Astrocyte (in vitro differentiated cells and primary cell): ENCODE results near the gene TRIP10. TPM values are rescaled to one million over a fixed set of nuclear protein-coding genes. Genes with fewer than 3 reads are reported as not detected.
A peak's percentile ranks its signal among the peaks of the same experiment; 100 is the strongest.

Experiments
- DNase-seq: peaks from one replicate; pipeline ENCODE4 v3.0.0-alpha.2; 2010; ENCODE audit warnings: low read depth
- FAIRE-seq: peaks from 2 replicates; lab custom pipeline; 2011; peaks lifted over from hg19 to GRCh38; lab: Jason Lieb, UNC
- H2AFZ ChIP-seq: 2 replicates; pipeline ENCODE4 v1.6.0; 2012; ENCODE audit warnings: low read depth, low read length, inconsistent platforms
- H3K27ac ChIP-seq: 2 replicates; pipeline ENCODE4 v1.5.1; 2011; ENCODE audit warnings: low read depth, low read length, inconsistent platforms
- H3K27me3 ChIP-seq: 2 replicates; pipeline ENCODE4 v1.6.0; 2011; ENCODE audit warnings: low read length, inconsistent platforms; ENCODE audit not compliant: insufficient read depth
- H3K36me3 ChIP-seq: 2 replicates; pipeline ENCODE4 v1.5.1; 2011; ENCODE audit warnings: low read length, inconsistent platforms; ENCODE audit not compliant: insufficient read depth
- H3K4me1 ChIP-seq: 2 replicates; pipeline ENCODE4 v1.5.1; 2011; ENCODE audit warnings: low read length, inconsistent platforms; ENCODE audit not compliant: insufficient read depth
- H3K4me2 ChIP-seq: 2 replicates; pipeline ENCODE4 v1.6.0; 2012; ENCODE audit warnings: low read length, inconsistent platforms
- H3K4me3 ChIP-seq: 2 replicates; pipeline ENCODE4 v1.5.1; 2011; ENCODE audit warnings: low read depth, mild to moderate bottlenecking, low read length, inconsistent platforms; ENCODE audit not compliant: insufficient read depth
- H3K79me2 ChIP-seq: 2 replicates; pipeline ENCODE4 v1.6.0; 2012; ENCODE audit warnings: mild to moderate bottlenecking, low read length, inconsistent platforms; ENCODE audit not compliant: insufficient read depth
- H3K9ac ChIP-seq: 2 replicates; pipeline ENCODE4 v1.6.0; 2012; ENCODE audit warnings: mild to moderate bottlenecking, low read length, inconsistent platforms
- H3K9me3 ChIP-seq: 2 replicates; pipeline ENCODE4 v1.5.1; 2012; ENCODE audit warnings: low read depth, mild to moderate bottlenecking, low read length, inconsistent platforms; ENCODE audit not compliant: insufficient read depth
- H4K20me1 ChIP-seq: 2 replicates; pipeline ENCODE4 v1.6.0; 2012; ENCODE audit warnings: low read length, inconsistent platforms; ENCODE audit not compliant: insufficient read depth
- H3K27ac Mint-ChIP-seq: one replicate; pipeline ENCODE4 v1.8.0; 2021; ENCODE audit warnings: mild to moderate bottlenecking, mixed read lengths; ENCODE audit not compliant: unreplicated experiment
- H3K27me3 Mint-ChIP-seq: one replicate; pipeline ENCODE4 v1.8.0; 2021; ENCODE audit warnings: low read depth, mixed read lengths; ENCODE audit not compliant: unreplicated experiment
- H3K36me3 Mint-ChIP-seq: one replicate; pipeline ENCODE4 v1.8.0; 2021; ENCODE audit warnings: low read depth, mixed read lengths; ENCODE audit not compliant: unreplicated experiment
- H3K4me1 Mint-ChIP-seq: one replicate; pipeline ENCODE4 v1.8.0; 2021; ENCODE audit warnings: low read depth, mixed read lengths; ENCODE audit not compliant: unreplicated experiment
- H3K4me3 Mint-ChIP-seq: one replicate; pipeline ENCODE4 v1.8.0; 2021; ENCODE audit warnings: mild to moderate bottlenecking, moderate library complexity, mixed read lengths; ENCODE audit not compliant: unreplicated experiment
- H3K9me3 Mint-ChIP-seq: one replicate; pipeline ENCODE4 v1.8.0; 2021; ENCODE audit warnings: mild to moderate bottlenecking, mixed read lengths; ENCODE audit not compliant: unreplicated experiment
- EZH2 ChIP-seq: IDR thresholded peaks from 2 replicates; pipeline ENCODE4 v1.6.1; 2012; ENCODE audit warnings: mild to moderate bottlenecking, low read length, inconsistent platforms; ENCODE audit not compliant: insufficient read depth
- total RNA-seq: library from RNA; stranded (reverse); gene quantifications from 2 replicates; pipeline ENCODE4 v1.2.1, GENCODE V29; 2021
- TF ChIP-seq, protein P1 (sequence below): IDR thresholded peaks from 2 replicates; pipeline ENCODE4 v1.5.1; 2011; ENCODE audit warnings: low read depth, mild to moderate bottlenecking, inconsistent platforms, low read length, moderate library complexity; ENCODE audit not compliant: insufficient read depth

Gene TRIP10
- total RNA-seq, 1 donor from 2014 or later = 41.4 TPM

DNA sequence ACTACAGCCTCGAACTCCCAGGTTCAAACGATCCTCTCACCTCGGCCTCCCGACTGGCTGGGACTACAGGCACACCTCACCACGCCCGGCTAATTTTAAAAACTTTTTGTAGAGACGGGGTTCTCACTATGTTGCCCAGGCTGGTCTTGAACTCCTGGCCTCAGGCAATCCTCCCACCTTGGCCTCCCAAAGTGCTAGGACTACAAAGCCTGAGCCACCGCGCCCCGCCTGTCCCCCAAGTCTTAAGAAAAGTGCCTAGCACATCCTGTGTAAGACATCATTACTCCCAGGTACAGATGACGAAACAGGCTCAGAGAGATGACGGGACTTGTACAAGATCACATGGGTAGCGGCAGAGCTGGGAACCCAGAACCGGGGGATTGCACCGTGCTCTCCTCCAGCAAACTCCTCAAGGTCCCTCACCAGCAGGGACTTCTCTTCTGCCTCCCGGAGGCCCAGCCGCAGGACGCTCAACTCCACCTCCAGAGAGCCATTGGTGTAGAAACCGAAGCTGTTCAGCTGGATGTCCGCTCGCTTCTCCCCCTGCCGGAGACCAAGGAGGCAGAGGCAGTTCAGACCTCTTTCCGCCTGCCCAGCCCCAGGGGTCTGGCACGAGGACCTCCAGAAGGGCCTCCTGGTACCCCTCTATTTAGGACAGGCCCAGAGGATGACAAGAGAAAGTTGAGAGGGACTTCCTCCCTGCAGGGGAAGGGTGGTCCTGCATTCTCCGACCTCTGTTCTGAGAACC is 3.1 kb upstream of the TRIP10 start:
- H3K79me2 ChIP-seq = peaks cover 25% of the 10 kb centered on the region
- no peak for TF ChIP-seq EZH2
- TF ChIP-seq, protein P1, sequence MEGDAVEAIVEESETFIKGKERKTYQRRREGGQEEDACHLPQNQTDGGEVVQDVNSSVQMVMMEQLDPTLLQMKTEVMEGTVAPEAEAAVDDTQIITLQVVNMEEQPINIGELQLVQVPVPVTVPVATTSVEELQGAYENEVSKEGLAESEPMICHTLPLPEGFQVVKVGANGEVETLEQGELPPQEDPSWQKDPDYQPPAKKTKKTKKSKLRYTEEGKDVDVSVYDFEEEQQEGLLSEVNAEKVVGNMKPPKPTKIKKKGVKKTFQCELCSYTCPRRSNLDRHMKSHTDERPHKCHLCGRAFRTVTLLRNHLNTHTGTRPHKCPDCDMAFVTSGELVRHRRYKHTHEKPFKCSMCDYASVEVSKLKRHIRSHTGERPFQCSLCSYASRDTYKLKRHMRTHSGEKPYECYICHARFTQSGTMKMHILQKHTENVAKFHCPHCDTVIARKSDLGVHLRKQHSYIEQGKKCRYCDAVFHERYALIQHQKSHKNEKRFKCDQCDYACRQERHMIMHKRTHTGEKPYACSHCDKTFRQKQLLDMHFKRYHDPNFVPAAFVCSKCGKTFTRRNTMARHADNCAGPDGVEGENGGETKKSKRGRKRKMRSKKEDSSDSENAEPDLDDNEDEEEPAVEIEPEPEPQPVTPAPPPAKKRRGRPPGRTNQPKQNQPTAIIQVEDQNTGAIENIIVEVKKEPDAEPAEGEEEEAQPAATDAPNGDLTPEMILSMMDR = peak; percentile 50
- DNase-seq (peak; percentile 79), FAIRE-seq (no peak)
- H3K36me3 Mint-ChIP-seq = peaks cover 4% of the 10 kb centered on the region
- H3K9me3 Mint-ChIP-seq = peaks cover 3% of the 10 kb centered on the region
- peak overlapping the region; percentile 89 for H3K9ac ChIP-seq
- H3K27me3 ChIP-seq = no peaks in the 10 kb centered on the region
- no peaks in the 10 kb centered on the region for H3K27me3 Mint-ChIP-seq
- H3K27ac ChIP-seq = peak overlapping the region; percentile 93
- H3K4me1 Mint-ChIP-seq = peaks cover 16% of the 10 kb centered on the region
- H3K4me3 Mint-ChIP-seq = peak overlapping the region; percentile 99
- H3K4me2 ChIP-seq = peak overlapping the region; percentile 95
- H2AFZ ChIP-seq = peak overlapping the region; percentile 55
- H4K20me1 ChIP-seq = no peaks in the 10 kb centered on the region
- H3K27ac Mint-ChIP-seq = peak overlapping the region; percentile 93
- H3K36me3 ChIP-seq = no peaks in the 10 kb centered on the region
- H3K4me3 ChIP-seq = peak overlapping the region; percentile 79
- peaks cover 25% of the 10 kb centered on the region for H3K4me1 ChIP-seq
- H3K9me3 ChIP-seq = no peaks in the 10 kb centered on the region

DNA sequence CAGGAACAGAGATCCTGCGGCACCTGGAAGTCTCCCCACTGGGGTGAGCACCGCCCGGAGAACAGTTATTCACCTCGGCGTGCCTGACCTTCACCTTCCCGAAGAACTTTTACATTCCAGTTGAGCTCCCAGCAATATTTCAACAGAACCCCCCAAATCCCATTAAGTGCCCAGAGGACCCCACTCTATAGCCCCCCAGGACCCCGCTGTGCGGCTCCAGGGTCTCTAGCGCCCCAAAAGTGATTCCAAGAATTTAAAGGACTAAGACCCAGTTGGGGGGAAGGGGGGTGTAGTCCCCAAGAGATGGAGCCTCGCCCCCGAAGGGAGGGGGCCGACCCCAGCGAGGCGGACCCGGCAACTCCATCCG is 2.6 kb upstream of the TRIP10 start:
- Mint-ChIP-seq H3K36me3 (peaks cover 4% of the 10 kb centered on the region), H3K9me3 (peaks cover 3% of the 10 kb centered on the region), H3K4me3 (peak overlapping the region; percentile 99), H3K27me3 (no peaks in the 10 kb centered on the region), H3K27ac (peak overlapping the region; percentile 93), H3K4me1 (peaks cover 16% of the 10 kb centered on the region)
- H3K79me2 ChIP-seq = peaks cover 29% of the 10 kb centered on the region
- FAIRE-seq (no peak), DNase-seq (no peak)
- peak overlapping the region; percentile 89 for H3K9ac ChIP-seq
- peak overlapping the region; percentile 80 for H2AFZ ChIP-seq
- H3K27me3 ChIP-seq = no peaks in the 10 kb centered on the region
- H4K20me1 ChIP-seq = no peaks in the 10 kb centered on the region
- H3K36me3 ChIP-seq = no peaks in the 10 kb centered on the region
- H3K9me3 ChIP-seq = no peaks in the 10 kb centered on the region
- peak overlapping the region; percentile 95 for H3K4me2 ChIP-seq
- TF ChIP-seq, protein P1 = no peak
- no peak for TF ChIP-seq EZH2
- H3K27ac ChIP-seq = peak overlapping the region; percentile 93
- H3K4me3 ChIP-seq = peak overlapping the region; percentile 79
- peaks cover 25% of the 10 kb centered on the region for H3K4me1 ChIP-seq
